A549 (cell line): ENCODE data around the gene CDK5RAP2. TPM values are rescaled to one million over a fixed set of nuclear protein-coding genes. Genes with fewer than 3 reads are reported as not detected.
"Not testable (repeated sequence)": the region's sequence is repeated elsewhere in the genome, so short reads cannot be mapped to it uniquely, and the experiment has no call there.

Experiments
- ATAC-seq, 2 experiments: fragments of 200-7000 bp in 1 of 2; fragments of >200 bp in 1 of 2; cut with Nextera tagmentation in 1 of 2; cut with Tn5 transposase in 1 of 2; 3 replicates each; pipeline versions ENCODE4 v1.8.0 to v1.9.1; 2018 to 2020; ENCODE audit warnings: mild to moderate bottlenecking in 1 of 2, moderate library complexity in 1 of 2
- CTCF ChIA-PET: fragments of 300-600 bp; sonication (Branson Sonifier 250); formaldehyde crosslinking; extraction: SDS; loops from one replicate; lab custom pipeline; 2021; ENCODE audit warnings: antibody characterized with exemption, inconsistent platforms; lab: Yijun Ruan, JAX
- POLR2A ChIA-PET: fragments of 350-600 bp; formaldehyde crosslinking; extraction: SDS; loops from one replicate; lab custom pipeline; 2021; ENCODE audit warnings: antibody characterized with exemption, inconsistent platforms; lab: Yijun Ruan, JAX
- DNase-seq, 2 experiments: peaks; one replicate each; pipeline versions ENCODE4 v3.0.0 to v3.0.0-alpha.2; 2011 to 2016; ENCODE audit warnings: low read depth in 1 of 2, low spot score in 1 of 2
- FAIRE-seq: peaks from 2 replicates; lab custom pipeline; 2011; peaks lifted over from hg19 to GRCh38; lab: Jason Lieb, UNC
- H3K27ac ChIP-seq, 2 experiments: fragments of >200 bp; sonication (Bioruptor Twin); formaldehyde crosslinking; 3 replicates each; pipeline ENCODE4 v1.5.1; 2016 to 2017
- H3K4me1 ChIP-seq: fragments of >200 bp; sonication (Bioruptor Twin); formaldehyde crosslinking; 3 replicates; pipeline ENCODE4 v1.6.1; 2016
- H3K4me2 ChIP-seq: fragments of >200 bp; sonication (Bioruptor Twin); formaldehyde crosslinking; 3 replicates; pipeline ENCODE4 v1.6.1; 2016
- H3K4me3 ChIP-seq: fragments of >200 bp; sonication (Bioruptor Twin); formaldehyde crosslinking; 3 replicates; pipeline ENCODE4 v1.5.1; 2016
- H3K9me3 ChIP-seq: fragments of >200 bp; sonication (Bioruptor Twin); formaldehyde crosslinking; 3 replicates; pipeline ENCODE4 v1.6.1; 2016
- BHLHE40 ChIP-seq: IDR thresholded peaks from 2 replicates; pipeline ENCODE4 v1.6.1; 2012; ENCODE audit warnings: low read depth, low read length, inconsistent platforms
- CBX2 ChIP-seq: fragments of 200-600 bp; sonication (generic); IDR thresholded peaks from 2 replicates; pipeline ENCODE4 v1.6.1; 2016; ENCODE audit warnings: low read depth, mild to moderate bottlenecking, borderline replicate concordance
- CEBPB ChIP-seq, 2 experiments: fragments of >200 bp in 1 of 2; sonication (Bioruptor Twin) in 1 of 2; formaldehyde crosslinking in 1 of 2; IDR thresholded peaks; 2 replicates each; pipeline ENCODE4 v1.6.1; 2012 to 2016
- CHD2 ChIP-seq: fragments of 150-350 bp; IDR thresholded peaks from 2 replicates; pipeline ENCODE4 v1.6.1; 2014; ENCODE audit warnings: low read length; ENCODE audit not compliant: partially characterized antibody
- ESRRA ChIP-seq: fragments of 150-350 bp; IDR thresholded peaks from 2 replicates; pipeline ENCODE4 v1.6.1; 2014; ENCODE audit warnings: mild to moderate bottlenecking, low read length, borderline replicate concordance
- FOSL2 ChIP-seq, 2 experiments: fragments of 450-650 bp in 1 of 2; fragments of >200 bp in 1 of 2; sonication (Bioruptor Twin) in 1 of 2; formaldehyde crosslinking; IDR thresholded peaks; 2 replicates each; pipeline versions ENCODE4 v1.5.0 to v1.6.1; 2016 to 2020; ENCODE audit warnings: mild to moderate bottlenecking in 1 of 2, moderate library complexity in 1 of 2
- HOXB5 ChIP-seq: fragments of 250-450 bp; sonication (Bioruptor Pico); IDR thresholded peaks from 2 replicates; pipeline ENCODE4 v1.5.0; 2020; ENCODE audit warnings: mild to moderate bottlenecking, moderate library complexity
- JUN ChIP-seq, 2 experiments: fragments of >200 bp; sonication (Bioruptor Twin); formaldehyde crosslinking; IDR thresholded peaks; 2 replicates in 1 of 2; 3 replicates in 1 of 2; pipeline ENCODE4 v1.6.1; 2016 to 2017
- JUNB ChIP-seq: fragments of >200 bp; sonication (Bioruptor Twin); formaldehyde crosslinking; IDR thresholded peaks from 2 replicates; pipeline ENCODE4 v1.6.1; 2016
- KDM5A ChIP-seq: fragments of 200-600 bp; sonication (generic); IDR thresholded peaks from 2 replicates; pipeline ENCODE4 v1.6.1; 2016; ENCODE audit warnings: antibody characterized with exemption, mild to moderate bottlenecking
- MAFK ChIP-seq: fragments of 450-650 bp; IDR thresholded peaks from 2 replicates; pipeline ENCODE4 v1.6.1; 2014; ENCODE audit not compliant: partially characterized antibody
- MAX ChIP-seq: IDR thresholded peaks from 2 replicates; pipeline ENCODE4 v1.6.1; 2012
- NFE2L2 ChIP-seq: fragments of 150-350 bp; conservative IDR thresholded peaks from 2 replicates; pipeline ENCODE4 v1.6.1; 2014; ENCODE audit warnings: low read length
- NPAS2 ChIP-seq: fragments of 250-450 bp; sonication (Bioruptor Pico); IDR thresholded peaks from 2 replicates; pipeline ENCODE4 v1.8.0; 2022; ENCODE audit warnings: mild to moderate bottlenecking, moderate library complexity, borderline replicate concordance
- NR3C1 ChIP-seq: fragments of >200 bp; sonication (Bioruptor Twin); formaldehyde crosslinking; IDR thresholded peaks from 3 replicates; pipeline ENCODE4 v1.6.1; 2017
- PHF8 ChIP-seq: fragments of 200-600 bp; sonication (generic); IDR thresholded peaks from 2 replicates; pipeline ENCODE4 v1.6.1; 2016; ENCODE audit warnings: low read depth, mild to moderate bottlenecking, antibody characterized with exemption, moderate library complexity, borderline replicate concordance
- RAD21 ChIP-seq, 2 experiments: fragments of >200 bp in 1 of 2; sonication (Bioruptor Twin) in 1 of 2; formaldehyde crosslinking in 1 of 2; IDR thresholded peaks in 1 of 2; conservative IDR thresholded peaks in 1 of 2; 2 replicates in 1 of 2; 3 replicates in 1 of 2; pipeline ENCODE4 v1.6.1; 2012 to 2018; ENCODE audit warnings: inconsistent platforms in 1 of 2
- RARB ChIP-seq: fragments of 250-450 bp; sonication (Bioruptor Pico); IDR thresholded peaks from 2 replicates; pipeline ENCODE4 v1.8.0; 2021; ENCODE audit warnings: mild to moderate bottlenecking, moderate library complexity
- SMC3 ChIP-seq: fragments of >200 bp; sonication (Bioruptor Twin); formaldehyde crosslinking; IDR thresholded peaks from 3 replicates; pipeline ENCODE4 v1.6.1; 2018; ENCODE audit warnings: inconsistent platforms
- SREBF2 ChIP-seq: fragments of 450-650 bp; IDR thresholded peaks from 2 replicates; pipeline ENCODE4 v1.6.1; 2014; ENCODE audit warnings: mild to moderate bottlenecking, moderate library complexity
- TFCP2L1 ChIP-seq: fragments of 250-450 bp; sonication (Bioruptor Pico); IDR thresholded peaks from 2 replicates; pipeline ENCODE4 v1.5.0; 2021; ENCODE audit warnings: mild to moderate bottlenecking
- TP53 ChIP-seq: fragments of 250-450 bp; sonication (Bioruptor Pico); IDR thresholded peaks from 2 replicates; pipeline ENCODE4 v1.5.0; 2021; ENCODE audit warnings: mild to moderate bottlenecking, moderate library complexity
- USF2 ChIP-seq: fragments of 450-650 bp; IDR thresholded peaks from 2 replicates; pipeline ENCODE4 v1.6.1; 2014; ENCODE audit warnings: antibody characterized with exemption
- WGBS: methylation state at CpG from one replicate; pipeline ENCODE4 v1.1.6; 2017; ENCODE audit errors: missing lambda C conversion rate; 5-methylcytosine and 5-hydroxymethylcytosine counted together
- polyA plus RNA-seq, 4 experiments: library from polyadenylated mRNA; depleted of rRNA in 3 of 4; stranded (reverse); fragments of >200 nt; fragmentation: RNase III in 1 of 4; extraction: RNeasy Plus Mini Kit Qiagen cat#74134 plus additional on column Dnase treatment in 1 of 4; gene quantifications; 2 replicates in 3 of 4; 3 replicates in 1 of 4; pipeline ENCODE4 v1.2.3, GENCODE V29; 2011 to 2017

The CDK5RAP2 gene
- polyA plus RNA-seq, 2 of the 4 experiments (the other 2 are of a cell fraction), result 29.1 to 44.6 TPM

GRCh38 chr9:120628925-120629497, 49.0 kb upstream of the CDK5RAP2 start:
- not testable (repeated sequence) for H3K9me3 ChIP-seq, FAIRE-seq
- ChIA-PET POLR2A (interaction anchor here (0.7 kb wide), 1 partner anchor 82 kb away, joined by 3 read pairs; no protein-coding TSS in a partner anchor), CTCF (interaction anchor here (1.2 to 1.7 kb wide), 4 partner anchors 9 to 102 kb away, joined by 3 to 5 read pairs (median 4); no protein-coding TSS in a partner anchor)
- peak overlapping the region; percentile 5; the same call in 1 of the 3 replicates for H3K4me3 ChIP-seq
- peak overlapping the region; percentile 66 for H3K4me2 ChIP-seq
- ATAC-seq (peak; percentile 82 to 89), DNase-seq (peak in 1 of 2 experiments; percentile 86)
- TF ChIP-seq JUNB (peak; percentile 77), MAFK (peak; percentile 39), HOXB5 (peak; percentile 85), JUN (IDR thresholded peaks at IDR 0.05) (peak; percentile 45 to 46; a peak in 2 of 5 replicates), SMC3 (peak; percentile 14; the same call in 1 of the 3 replicates), RAD21 (conservative IDR thresholded peaks at IDR 0.05 in 1 of 2, IDR thresholded peaks at IDR 0.05 in 1 of 2) (0 out of 5 replicates have a peak, but pooled peaks of 1 of the 2 experiments have one; percentile 17), FOSL2 (IDR thresholded peaks at IDR 0.05) (peak; percentile 61), FOSL2 (CRISPR knock-in tag; IDR thresholded peaks at IDR 0.05) (peak; percentile 94), MAX (peak; percentile 65), NFE2L2 (peak; percentile 60; the same call in 1 of the 2 replicates)
- peak overlapping the region; percentile 90 for H3K27ac ChIP-seq
- WGBS, result 12% methylated on average over 3 of the region's 3 CpGs
- H3K4me1 ChIP-seq, result peaks cover 66% of the 10 kb centered on the region

- ChIA-PET POLR2A (interaction anchor here (0.7 kb wide), 1 partner anchor 83 kb away, joined by 3 read pairs; no protein-coding TSS in a partner anchor), CTCF (interaction anchor here (1.0 to 1.7 kb wide), 4 partner anchors 8 to 103 kb away, joined by 3 to 9 read pairs (median 4); no protein-coding TSS in a partner anchor)
- ATAC-seq (peak; percentile 75 to 79), DNase-seq (peak in 1 of 2 experiments; percentile 60), FAIRE-seq (no peak)
- Histone ChIP-seq H3K4me1 (peaks cover 67% of the 10 kb centered on the region), H3K9me3 (no peaks in the 10 kb centered on the region), H3K27ac (peak overlapping the region; percentile 90), H3K4me2 (peak overlapping the region; percentile 66), H3K4me3 (peak overlapping the region; percentile 5; the same call in 1 of the 3 replicates)
- no peak for TF ChIP-seq NPAS2 (CRISPR knock-in tag)
- no peak for TF ChIP-seq KDM5A
- TF ChIP-seq SREBF2, result no peak
- peak in 1 of 2 experiments; percentile 44; a peak in 2 of 4 replicates for TF ChIP-seq CEBPB (IDR thresholded peaks at IDR 0.05)
- no peak for TF ChIP-seq PHF8
- TF ChIP-seq RARB (CRISPR knock-in tag), result no peak
- no peak for TF ChIP-seq ESRRA
- 2% methylated on average over 4 of the region's 4 CpGs for WGBS
These were observed 48.4 kb upstream of the CDK5RAP2 start for GRCh38 chr9:120628207-120628924.

GRCh38 chr9:120627073-120627472, 47.1 kb upstream of the CDK5RAP2 start:
- ATAC-seq (no peak), DNase-seq (no peak), FAIRE-seq (no peak)
- 3% methylated on average over 2 of the region's 2 CpGs for WGBS
- Histone ChIP-seq H3K4me3 (peak overlapping the region; percentile 7; the same call in 1 of the 3 replicates), H3K4me1 (peaks cover 79% of the 10 kb centered on the region), H3K4me2 (peak overlapping the region; percentile 66), H3K27ac (peak overlapping the region; percentile 90 to 94), H3K9me3 (no peaks in the 10 kb centered on the region)
- POLR2A ChIA-PET, result no interaction called here
- TF ChIP-seq CBX2 (no peak), TP53 (CRISPR knock-in tag) (no peak), TFCP2L1 (CRISPR knock-in tag) (no peak), USF2 (no peak), CHD2 (no peak), HOXB5 (no peak), JUN (IDR thresholded peaks at IDR 0.05) (no peak), SMC3 (no peak), BHLHE40 (no peak), NR3C1 (no peak)
- CTCF ChIA-PET, result interaction anchor here (1.0 to 1.9 kb wide), 3 partner anchors 7 to 113 kb away, joined by 3 to 9 read pairs (median 5); no protein-coding TSS in a partner anchor
